HUES64 (cell line): Measurements from ENCODE around the gene TBC1D22A.
"Not testable (repeated sequence)": the region's sequence is repeated elsewhere in the genome, so short reads cannot be mapped to it uniquely, and the experiment has no call there.

Experiments
- H3K27ac ChIP-seq: 2 replicates; pipeline ENCODE4 v1.7.0; 2013; ENCODE audit warnings: low read depth, low read length, inconsistent platforms
- H3K27me3 ChIP-seq: 2 replicates; pipeline ENCODE4 v1.6.1; 2013; ENCODE audit warnings: mild to moderate bottlenecking, low read length; ENCODE audit not compliant: insufficient read depth
- H3K36me3 ChIP-seq: 2 replicates; pipeline ENCODE4 v1.6.1; 2013; ENCODE audit warnings: mild to moderate bottlenecking, low read length; ENCODE audit not compliant: insufficient read depth
- H3K4me1 ChIP-seq: 2 replicates; pipeline ENCODE4 v1.6.1; 2013; ENCODE audit warnings: mild to moderate bottlenecking, low read length, moderate library complexity; ENCODE audit not compliant: insufficient read depth
- H3K4me3 ChIP-seq: 2 replicates; pipeline ENCODE4 v1.5.1; 2013; ENCODE audit warnings: mild to moderate bottlenecking, low read length, moderate library complexity
- H3K9ac ChIP-seq: 2 replicates; pipeline ENCODE4 v1.6.1; 2013; ENCODE audit warnings: mild to moderate bottlenecking, low read depth, low read length
- H3K9me3 ChIP-seq: 2 replicates; pipeline ENCODE4 v1.6.1; 2013; ENCODE audit warnings: low read depth, low read length; ENCODE audit not compliant: insufficient read depth
- WGBS: fragments of 150-250, 120-280 bp; methylation state at CpG from one replicate; pipeline ENCODE4 v1.1.7; 2013; ENCODE audit warnings: missing lambda C conversion rate; 5-methylcytosine and 5-hydroxymethylcytosine counted together

Gene TBC1D22A

GRCh38 chr22:47136050-47136449 is 373.6 kb downstream of the TBC1D22A start:
- Histone ChIP-seq H3K27me3 (no peaks in the 10 kb centered on the region), H3K4me3 (no peak overlapping the region), H3K4me1 (no peaks in the 10 kb centered on the region), H3K9me3 (no peaks in the 10 kb centered on the region), H3K27ac (no peak overlapping the region), H3K9ac (no peak overlapping the region), H3K36me3 (no peaks in the 10 kb centered on the region)
- 95% methylated on average over 12 of the region's 12 CpGs for WGBS

GRCh38 chr22:47136671-47137070 is 374.2 kb downstream of the TBC1D22A start:
- Histone ChIP-seq H3K27ac (no peak overlapping the region), H3K9me3 (no peaks in the 10 kb centered on the region), H3K9ac (no peak overlapping the region), H3K27me3 (no peaks in the 10 kb centered on the region), H3K4me3 (no peak overlapping the region), H3K36me3 (no peaks in the 10 kb centered on the region), H3K4me1 (no peaks in the 10 kb centered on the region)
- WGBS = 94% methylated on average over 16 of the region's 16 CpGs

GRCh38 chr22:47139013-47139789 is 376.8 kb downstream of the TBC1D22A start:
- H3K36me3 ChIP-seq = no peaks in the 10 kb centered on the region
- no peaks in the 10 kb centered on the region for H3K27me3 ChIP-seq
- H3K4me3 ChIP-seq = no peak overlapping the region
- WGBS = 95% methylated on average over 30 of the region's 30 CpGs
- no peaks in the 10 kb centered on the region for H3K4me1 ChIP-seq
- no peak overlapping the region for H3K27ac ChIP-seq
- H3K9ac ChIP-seq = no peak overlapping the region
- H3K9me3 ChIP-seq = no peaks in the 10 kb centered on the region

GRCh38 chr22:47139790-47140119 is 377.3 kb downstream of the TBC1D22A start:
- Histone ChIP-seq H3K27me3 (no peaks in the 10 kb centered on the region), H3K9ac (no peak overlapping the region), H3K4me1 (no peaks in the 10 kb centered on the region), H3K36me3 (no peaks in the 10 kb centered on the region), H3K4me3 (no peak overlapping the region), H3K9me3 (no peaks in the 10 kb centered on the region), H3K27ac (no peak overlapping the region)
- 95% methylated on average over 6 of the region's 6 CpGs for WGBS

- H3K9me3 ChIP-seq, H3K4me1 ChIP-seq: not testable (repeated sequence)
- WGBS = 95% methylated on average over 8 of the region's 8 CpGs
Measured at GRCh38 chr22:47140975-47141374, 378.5 kb downstream of the TBC1D22A start.

GRCh38 chr22:47142427-47143046 is 380.1 kb downstream of the TBC1D22A start:
- WGBS = 100% methylated on average over 1 of the region's 2 CpGs
- no peaks in the 10 kb centered on the region for H3K4me1 ChIP-seq
- H3K27ac ChIP-seq = no peak overlapping the region
- H3K27me3 ChIP-seq = no peaks in the 10 kb centered on the region
- no peaks in the 10 kb centered on the region for H3K9me3 ChIP-seq
- no peak overlapping the region for H3K9ac ChIP-seq
- H3K36me3 ChIP-seq = no peaks in the 10 kb centered on the region
- no peak overlapping the region for H3K4me3 ChIP-seq

More at GRCh38 chr22:47140975-47141374, 378.5 kb downstream of the TBC1D22A start:
- not testable (repeated sequence) for H3K27me3 ChIP-seq, H3K27ac ChIP-seq, H3K4me3 ChIP-seq, H3K36me3 ChIP-seq, H3K9ac ChIP-seq

GRCh38 chr22:47143249-47143938 is 380.9 kb downstream of the TBC1D22A start:
- 92% methylated on average over 16 of the region's 16 CpGs for WGBS
- Histone ChIP-seq H3K9me3 (no peaks in the 10 kb centered on the region), H3K4me1 (no peaks in the 10 kb centered on the region), H3K27me3 (no peaks in the 10 kb centered on the region), H3K27ac (no peak overlapping the region), H3K4me3 (no peak overlapping the region), H3K9ac (no peak overlapping the region), H3K36me3 (no peaks in the 10 kb centered on the region)

GRCh38 chr22:47144076-47144765 is 381.8 kb downstream of the TBC1D22A start:
- Histone ChIP-seq H3K9me3 (no peaks in the 10 kb centered on the region), H3K4me1 (no peaks in the 10 kb centered on the region), H3K9ac (no peak overlapping the region), H3K36me3 (no peaks in the 10 kb centered on the region), H3K4me3 (no peak overlapping the region), H3K27ac (no peak overlapping the region), H3K27me3 (no peaks in the 10 kb centered on the region)
- WGBS = 96% methylated on average over 23 of the region's 24 CpGs

GRCh38 chr22:47144791-47145425 is 382.5 kb downstream of the TBC1D22A start:
- Histone ChIP-seq H3K4me3 (no peak overlapping the region), H3K4me1 (no peaks in the 10 kb centered on the region), H3K27me3 (no peaks in the 10 kb centered on the region), H3K9ac (no peak overlapping the region), H3K9me3 (no peaks in the 10 kb centered on the region), H3K27ac (no peak overlapping the region), H3K36me3 (no peaks in the 10 kb centered on the region)
- WGBS = 96% methylated on average over 20 of the region's 21 CpGs

- H3K4me1 ChIP-seq = no peaks in the 10 kb centered on the region
- no peaks in the 10 kb centered on the region for H3K9me3 ChIP-seq
- no peaks in the 10 kb centered on the region for H3K27me3 ChIP-seq
- no peak overlapping the region for H3K4me3 ChIP-seq
- no peaks in the 10 kb centered on the region for H3K36me3 ChIP-seq
- no peak overlapping the region for H3K27ac ChIP-seq
- H3K9ac ChIP-seq = no peak overlapping the region
- 96% methylated on average over 20 of the region's 20 CpGs for WGBS
Measured at GRCh38 chr22:47145883-47146282, 383.4 kb downstream of the TBC1D22A start.

GRCh38 chr22:47146391-47146790 is 383.9 kb downstream of the TBC1D22A start:
- Histone ChIP-seq H3K4me1 (no peaks in the 10 kb centered on the region), H3K27ac (no peak overlapping the region), H3K36me3 (no peaks in the 10 kb centered on the region), H3K4me3 (no peak overlapping the region), H3K9ac (no peak overlapping the region), H3K27me3 (no peaks in the 10 kb centered on the region), H3K9me3 (no peaks in the 10 kb centered on the region)
- 91% methylated on average over 11 of the region's 11 CpGs for WGBS
